ENCODE results near the gene PREPL. TPM values are rescaled to one million over a fixed set of nuclear protein-coding genes. Genes with fewer than 3 reads are reported as not detected.

The PREPL gene
- total RNA-seq, 4 donors from 2014 or later: 29.2 to 55.9 (median 32.4) TPM

DNA sequence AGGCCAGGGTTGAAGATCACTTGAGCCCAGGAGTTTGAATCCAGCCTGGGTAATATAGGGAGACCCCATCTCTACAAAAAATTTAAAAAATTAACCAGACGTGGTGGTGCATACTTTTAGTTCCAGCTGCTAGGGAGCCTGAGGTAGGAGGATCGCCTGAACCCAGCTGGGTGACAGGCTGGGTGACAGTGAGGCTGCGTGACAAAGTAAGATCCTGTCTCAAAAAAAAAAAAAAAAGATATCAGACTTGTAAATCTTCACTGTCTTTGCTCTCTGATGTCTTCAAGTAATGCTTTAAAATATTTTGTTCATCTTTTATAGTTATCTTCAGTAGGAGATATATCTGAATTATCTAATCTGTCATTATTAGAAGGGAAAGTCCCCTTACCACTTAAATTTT lies 11.0 kb upstream of the PREPL start:
- Histone ChIP-seq H3K27ac (no peak overlapping the region), H3K36me3 (no peaks in the 10 kb centered on the region), H3K9me3 (no peaks in the 10 kb centered on the region), H3K4me1 (no peaks in the 10 kb centered on the region), H3K27me3 (no peaks in the 10 kb centered on the region), H3K4me3 (no peak overlapping the region)
- intact Hi-C loops (cut with DNase I; ENCODE audit: low total_unique reads): no loop called here
- DNase-seq: no peak
- in situ Hi-C loops (cut with MboI; ENCODE audit: low pct_ligation_motif_present in 1 of 4, low pct_unique_long_range_greater_than_20kb in 1 of 4, low sequenced_read_pairs in 3 of 4): no loop called here
- WGBS, 2 donors (ENCODE audit: low coverage in 1 of 2): 90 to 95% methylated on average over 2 to 3 of the region's 3 CpGs
- no peak for TF ChIP-seq POLR2AphosphoS5 (IDR thresholded peaks at IDR 0.05)
- TF ChIP-seq, protein P1, sequence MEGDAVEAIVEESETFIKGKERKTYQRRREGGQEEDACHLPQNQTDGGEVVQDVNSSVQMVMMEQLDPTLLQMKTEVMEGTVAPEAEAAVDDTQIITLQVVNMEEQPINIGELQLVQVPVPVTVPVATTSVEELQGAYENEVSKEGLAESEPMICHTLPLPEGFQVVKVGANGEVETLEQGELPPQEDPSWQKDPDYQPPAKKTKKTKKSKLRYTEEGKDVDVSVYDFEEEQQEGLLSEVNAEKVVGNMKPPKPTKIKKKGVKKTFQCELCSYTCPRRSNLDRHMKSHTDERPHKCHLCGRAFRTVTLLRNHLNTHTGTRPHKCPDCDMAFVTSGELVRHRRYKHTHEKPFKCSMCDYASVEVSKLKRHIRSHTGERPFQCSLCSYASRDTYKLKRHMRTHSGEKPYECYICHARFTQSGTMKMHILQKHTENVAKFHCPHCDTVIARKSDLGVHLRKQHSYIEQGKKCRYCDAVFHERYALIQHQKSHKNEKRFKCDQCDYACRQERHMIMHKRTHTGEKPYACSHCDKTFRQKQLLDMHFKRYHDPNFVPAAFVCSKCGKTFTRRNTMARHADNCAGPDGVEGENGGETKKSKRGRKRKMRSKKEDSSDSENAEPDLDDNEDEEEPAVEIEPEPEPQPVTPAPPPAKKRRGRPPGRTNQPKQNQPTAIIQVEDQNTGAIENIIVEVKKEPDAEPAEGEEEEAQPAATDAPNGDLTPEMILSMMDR (IDR thresholded peaks at IDR 0.05): no peak
- TF ChIP-seq EP300 (IDR thresholded peaks at IDR 0.05; ENCODE audit: low read depth): no peak
- no peak for TF ChIP-seq POLR2A (IDR thresholded peaks at IDR 0.05)

DNA sequence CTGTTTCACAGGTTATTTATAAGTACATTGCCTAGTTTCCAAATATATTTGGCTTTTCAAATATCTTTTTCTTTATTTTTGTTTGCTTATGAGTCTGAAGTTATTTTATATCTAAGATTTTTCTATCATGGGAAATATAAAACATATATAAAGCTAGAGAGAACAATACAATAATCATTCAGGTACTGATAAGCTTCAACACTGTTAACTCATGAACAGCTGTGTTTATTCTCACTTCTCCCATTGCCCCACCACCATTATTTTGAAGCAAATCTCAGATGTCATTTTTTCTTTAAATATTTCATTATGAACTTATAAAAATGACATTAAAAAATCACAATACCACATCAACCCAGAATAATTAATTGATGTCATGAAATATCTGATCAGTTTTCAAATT lies 10.2 kb upstream of the PREPL start:
- Histone ChIP-seq H3K4me1 (no peaks in the 10 kb centered on the region), H3K27me3 (no peaks in the 10 kb centered on the region), H3K27ac (no peak overlapping the region), H3K4me3 (no peak overlapping the region), H3K9me3 (no peaks in the 10 kb centered on the region), H3K36me3 (no peaks in the 10 kb centered on the region)
- TF ChIP-seq POLR2A (IDR thresholded peaks at IDR 0.05) (no peak), POLR2AphosphoS5 (IDR thresholded peaks at IDR 0.05) (no peak), EP300 (IDR thresholded peaks at IDR 0.05; ENCODE audit: low read depth) (no peak)
- TF ChIP-seq, protein P1 (IDR thresholded peaks at IDR 0.05): no peak
- in situ Hi-C loops (cut with MboI; ENCODE audit: low pct_ligation_motif_present in 1 of 4, low pct_unique_long_range_greater_than_20kb in 1 of 4, low sequenced_read_pairs in 3 of 4) (no loop called here), intact Hi-C loops (cut with DNase I; ENCODE audit: low total_unique reads) (no loop called here)
- no peak for DNase-seq

DNA sequence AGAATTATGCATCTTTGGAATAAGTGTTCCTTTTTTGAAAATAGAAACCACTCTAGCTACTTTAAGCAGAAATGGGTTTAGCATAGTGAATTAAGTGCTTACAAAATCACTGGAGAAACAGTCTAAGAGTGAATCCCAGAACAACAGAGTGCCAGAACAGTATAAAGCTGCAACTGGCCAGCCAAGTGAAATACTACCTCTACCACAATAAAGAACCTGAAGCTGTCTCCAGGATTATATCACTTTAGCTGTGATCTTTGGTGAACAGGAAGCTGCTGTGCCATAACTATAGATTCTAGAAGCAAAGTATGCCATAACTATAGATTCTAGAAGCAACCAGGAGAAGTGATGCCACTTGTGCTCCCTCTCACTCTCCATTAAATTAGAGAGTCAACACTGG lies 8.1 kb upstream of the PREPL start:
- TF ChIP-seq EP300 (IDR thresholded peaks at IDR 0.05; ENCODE audit: low read depth) (no peak), POLR2AphosphoS5 (IDR thresholded peaks at IDR 0.05) (no peak), POLR2A (IDR thresholded peaks at IDR 0.05) (no peak)
- TF ChIP-seq, protein P1 (IDR thresholded peaks at IDR 0.05): no peak
- Histone ChIP-seq H3K27ac (no peak overlapping the region), H3K4me1 (no peaks in the 10 kb centered on the region), H3K27me3 (no peaks in the 10 kb centered on the region), H3K9me3 (no peaks in the 10 kb centered on the region), H3K4me3 (no peak overlapping the region), H3K36me3 (no peaks in the 10 kb centered on the region)
- DNase-seq: no peak
- in situ Hi-C loops (cut with MboI; ENCODE audit: low pct_ligation_motif_present in 1 of 4, low pct_unique_long_range_greater_than_20kb in 1 of 4, low sequenced_read_pairs in 3 of 4): no loop called here
- intact Hi-C loops (cut with DNase I; ENCODE audit: low total_unique reads): no loop called here

DNA sequence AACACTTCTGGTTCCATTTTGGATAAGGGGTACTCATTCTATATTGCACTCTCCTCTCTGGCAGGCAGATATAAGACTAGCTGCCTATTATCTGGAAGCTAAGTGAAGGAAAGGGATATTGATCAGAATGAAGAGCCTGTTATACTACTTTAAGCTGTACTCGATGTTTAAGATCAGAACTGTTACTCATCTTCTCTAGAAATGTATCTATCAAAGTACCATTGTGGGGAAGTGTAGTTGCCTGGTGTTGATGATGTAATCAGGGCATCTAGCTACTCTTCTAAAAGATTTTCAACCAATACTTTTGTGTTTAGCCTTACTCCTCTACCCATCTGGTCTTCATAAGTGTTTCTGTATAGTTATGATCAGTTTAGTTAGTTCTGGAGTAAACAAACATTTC lies 6.3 kb upstream of the PREPL start:
- Histone ChIP-seq H3K9me3 (no peaks in the 10 kb centered on the region), H3K4me1 (peaks cover 0 to 6% (median 0%) of the 10 kb centered on the region in 4 donors), H3K27ac (no peak overlapping the region), H3K27me3 (no peaks in the 10 kb centered on the region), H3K36me3 (no peaks in the 10 kb centered on the region), H3K4me3 (no peak overlapping the region)
- WGBS, 2 donors (ENCODE audit: low coverage in 1 of 2): 43 to 76% methylated on average over 1 of the region's 1 CpG
- in situ Hi-C loops (cut with MboI; ENCODE audit: low pct_ligation_motif_present in 1 of 4, low pct_unique_long_range_greater_than_20kb in 1 of 4, low sequenced_read_pairs in 3 of 4): no loop called here
- intact Hi-C loops (cut with DNase I; ENCODE audit: low total_unique reads): no loop called here
- TF ChIP-seq EP300 (IDR thresholded peaks at IDR 0.05; ENCODE audit: low read depth): no peak
- no peak for TF ChIP-seq POLR2A (IDR thresholded peaks at IDR 0.05)
- TF ChIP-seq, protein P1 (IDR thresholded peaks at IDR 0.05): no peak
- no peak for TF ChIP-seq POLR2AphosphoS5 (IDR thresholded peaks at IDR 0.05)
- DNase-seq: no peak
